GM12872 (cell line): ENCODE results near the gene PRKN.

Source experiments
- CTCF ChIP-seq: IDR thresholded peaks from 3 replicates; pipeline ENCODE4 v1.5.1; 2011; ENCODE audit warnings: low read depth, mild to moderate bottlenecking, low read length, moderate library complexity; ENCODE audit not compliant: insufficient read depth

Gene PRKN

GRCh38 chr6:162271922-162272321 lies 455.6 kb downstream of the PRKN start:
- TF ChIP-seq CTCF = no peak

DNA sequence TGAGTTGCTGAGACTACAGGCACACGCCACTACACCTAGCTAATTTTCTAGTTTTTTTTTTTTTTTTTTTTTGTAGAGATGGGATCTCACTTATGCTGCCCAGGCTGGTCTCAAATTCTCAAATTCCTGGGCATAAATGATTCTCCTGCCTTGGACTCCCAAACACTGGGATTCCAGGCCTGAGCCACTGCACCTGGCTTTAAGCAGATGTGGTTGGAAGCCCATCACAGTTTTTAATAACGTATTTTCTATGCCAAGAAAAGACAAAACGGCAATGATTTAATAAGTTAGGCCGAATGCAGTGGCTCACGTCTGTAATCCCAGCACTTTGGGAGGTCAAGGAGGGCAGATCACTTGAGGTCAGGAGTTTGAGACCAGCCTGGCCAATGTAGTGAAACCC lies 456.6 kb downstream of the PRKN start:
- TF ChIP-seq CTCF = no peak

DNA sequence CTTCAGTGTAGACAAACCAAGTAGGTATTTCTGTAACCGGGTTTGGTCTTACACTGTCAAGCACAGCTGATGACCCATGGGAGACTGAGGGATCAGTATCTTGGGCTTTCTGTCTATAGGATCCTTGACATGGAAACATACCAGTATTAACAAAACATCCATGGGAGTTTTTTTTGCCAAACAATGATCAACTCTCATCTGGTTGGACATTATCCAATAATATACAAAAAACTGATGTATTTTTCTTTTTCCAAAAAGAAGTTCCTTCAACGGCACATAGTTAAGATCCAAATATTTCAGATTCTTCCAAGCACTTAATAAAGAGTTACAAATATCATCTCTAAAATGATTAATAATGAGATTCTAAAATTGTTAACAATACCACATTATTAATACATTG lies 459.9 kb downstream of the PRKN start:
- no peak for TF ChIP-seq CTCF

DNA sequence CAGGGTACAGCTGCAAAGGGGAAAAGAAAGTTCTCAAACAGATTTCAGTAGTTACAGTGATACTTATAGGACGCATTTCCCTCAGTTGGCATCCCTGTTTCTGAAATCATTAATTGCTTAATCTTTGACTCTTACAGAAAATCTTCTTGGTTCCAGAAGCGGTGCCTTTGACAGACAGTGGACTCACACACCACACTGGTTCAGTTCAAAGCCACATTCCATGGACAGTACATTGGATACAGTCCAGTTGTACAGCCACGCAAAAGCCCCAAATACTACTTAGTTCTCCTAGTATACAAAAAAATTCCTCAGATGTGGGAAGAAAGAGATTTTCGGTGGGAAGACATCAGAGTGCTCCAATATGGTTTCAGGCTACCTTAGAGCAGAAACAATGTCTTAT lies 460.4 kb downstream of the PRKN start:
- TF ChIP-seq CTCF = no peak

DNA sequence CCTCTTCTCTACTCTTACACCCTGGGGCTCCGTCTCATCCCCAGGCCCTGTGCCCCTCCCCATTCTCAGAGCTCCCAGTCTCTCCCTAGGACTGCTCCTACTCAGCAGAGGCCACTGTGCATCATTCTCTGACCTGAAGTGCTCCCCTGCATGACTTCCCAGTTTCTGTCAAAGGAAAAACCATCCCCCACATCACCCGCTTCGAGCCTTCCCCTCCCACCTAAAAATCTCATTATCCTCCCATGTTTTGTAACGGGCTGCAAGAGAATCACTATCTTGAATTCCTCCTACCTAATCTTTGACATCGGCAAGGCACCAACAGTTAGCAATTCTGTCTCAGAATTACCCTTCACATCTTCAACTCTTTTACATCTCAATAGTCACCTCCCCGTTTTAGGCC lies 463.0 kb downstream of the PRKN start:
- no peak for TF ChIP-seq CTCF

GRCh38 chr6:162262466-162263196 lies 464.9 kb downstream of the PRKN start:
- no peak for TF ChIP-seq CTCF

DNA sequence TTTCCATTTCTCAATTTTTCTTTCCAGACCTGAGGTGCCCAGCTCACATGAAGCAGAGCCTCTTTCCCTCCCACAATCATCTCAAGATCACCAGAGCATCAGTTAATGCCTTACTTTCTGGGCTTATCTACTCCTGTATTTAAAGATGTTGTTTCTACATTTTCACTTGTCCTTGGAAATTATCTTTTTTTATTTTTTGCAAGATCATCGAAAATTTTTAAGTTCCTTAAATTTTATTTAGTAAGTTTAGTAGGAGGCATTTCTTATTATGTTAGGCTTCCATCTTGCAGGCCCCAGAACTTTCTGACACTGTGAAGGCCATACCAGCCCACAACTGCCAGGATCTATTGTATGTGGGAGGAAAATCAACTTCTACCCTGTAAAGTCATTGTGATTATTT lies 466.0 kb downstream of the PRKN start:
- no peak for TF ChIP-seq CTCF
